ENCODE measurements around the gene PLCB3.

- TF ChIP-seq, protein P1, sequence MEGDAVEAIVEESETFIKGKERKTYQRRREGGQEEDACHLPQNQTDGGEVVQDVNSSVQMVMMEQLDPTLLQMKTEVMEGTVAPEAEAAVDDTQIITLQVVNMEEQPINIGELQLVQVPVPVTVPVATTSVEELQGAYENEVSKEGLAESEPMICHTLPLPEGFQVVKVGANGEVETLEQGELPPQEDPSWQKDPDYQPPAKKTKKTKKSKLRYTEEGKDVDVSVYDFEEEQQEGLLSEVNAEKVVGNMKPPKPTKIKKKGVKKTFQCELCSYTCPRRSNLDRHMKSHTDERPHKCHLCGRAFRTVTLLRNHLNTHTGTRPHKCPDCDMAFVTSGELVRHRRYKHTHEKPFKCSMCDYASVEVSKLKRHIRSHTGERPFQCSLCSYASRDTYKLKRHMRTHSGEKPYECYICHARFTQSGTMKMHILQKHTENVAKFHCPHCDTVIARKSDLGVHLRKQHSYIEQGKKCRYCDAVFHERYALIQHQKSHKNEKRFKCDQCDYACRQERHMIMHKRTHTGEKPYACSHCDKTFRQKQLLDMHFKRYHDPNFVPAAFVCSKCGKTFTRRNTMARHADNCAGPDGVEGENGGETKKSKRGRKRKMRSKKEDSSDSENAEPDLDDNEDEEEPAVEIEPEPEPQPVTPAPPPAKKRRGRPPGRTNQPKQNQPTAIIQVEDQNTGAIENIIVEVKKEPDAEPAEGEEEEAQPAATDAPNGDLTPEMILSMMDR (IDR thresholded peaks at IDR 0.05) = no peak
- no peak for TF ChIP-seq POLR2A (IDR thresholded peaks at IDR 0.05)
Observed at GRCh38 chr11:64283092-64283491, 31.8 kb downstream of the PLCB3 start.
